OCI-LY1 (cell line): ENCODE data around the gene LAYN.

Experiments used
- H2AFZ ChIP-seq: fragments of 200-600 bp; sonication (generic), shearing (Covaris generic); 2 replicates; pipeline ENCODE4 v1.6.0; 2014; ENCODE audit warnings: antibody characterized with exemption, mild to moderate bottlenecking, low read length
- H3F3A ChIP-seq: fragments of 200-600 bp; sonication (generic), shearing (Covaris generic); 2 replicates; pipeline ENCODE4 v1.6.0; 2014; ENCODE audit warnings: mild to moderate bottlenecking, antibody characterized with exemption, low read length, moderate library complexity; ENCODE audit not compliant: insufficient read depth
- H3K27ac ChIP-seq: fragments of 200-600 bp; sonication (generic); 2 replicates; pipeline ENCODE4 v1.5.1; 2014; ENCODE audit warnings: low read length, mixed run types, mild to moderate bottlenecking, low read depth; ENCODE audit not compliant: poor library complexity, severe bottlenecking
- H3K27me3 ChIP-seq: fragments of 200-600 bp; sonication (generic); 2 replicates; pipeline ENCODE4 v1.6.0; 2014; ENCODE audit warnings: antibody characterized with exemption, mild to moderate bottlenecking, low read length, moderate library complexity; ENCODE audit not compliant: insufficient read depth
- H3K36me3 ChIP-seq: fragments of 200-600 bp; sonication (generic); 2 replicates; pipeline ENCODE4 v1.6.1; 2014; ENCODE audit warnings: mild to moderate bottlenecking, antibody characterized with exemption, low read length, moderate library complexity, mixed read lengths; ENCODE audit not compliant: insufficient read depth
- H3K4me1 ChIP-seq: fragments of 200-600 bp; sonication (generic); 2 replicates; pipeline ENCODE4 v1.5.1; 2014; ENCODE audit warnings: mild to moderate bottlenecking, low read length, moderate library complexity; ENCODE audit not compliant: insufficient read depth, severe bottlenecking
- H3K4me2 ChIP-seq: fragments of 200-600 bp; sonication (generic), shearing (Covaris generic); 2 replicates; pipeline ENCODE4 v1.6.1; 2014; ENCODE audit warnings: low read length
- H3K4me3 ChIP-seq: fragments of 200-600 bp; sonication (generic); 2 replicates; pipeline ENCODE4 v1.5.1; 2014; ENCODE audit warnings: low read length, low read depth, mild to moderate bottlenecking, mixed read lengths; ENCODE audit not compliant: poor library complexity, severe bottlenecking
- H3K79me2 ChIP-seq: fragments of 200-600 bp; shearing (Covaris generic); 2 replicates; pipeline ENCODE4 v1.6.1; 2016; ENCODE audit warnings: mixed run types, low read length, mixed read lengths; ENCODE audit not compliant: insufficient read depth
- H3K9ac ChIP-seq: fragments of 200-600 bp; sonication (generic), shearing (Covaris generic); 2 replicates; pipeline ENCODE4 v1.6.1; 2014; ENCODE audit warnings: mild to moderate bottlenecking, low read length, mixed read lengths
- H3K9me2 ChIP-seq: fragments of 200-600 bp; sonication (generic), shearing (Covaris generic); 2 replicates; pipeline ENCODE4 v1.6.1; 2014; ENCODE audit warnings: low read depth, mild to moderate bottlenecking, low read length, mixed read lengths
- H3K9me3 ChIP-seq: fragments of 200-600 bp; shearing (Covaris generic); 2 replicates; pipeline ENCODE4 v1.6.1; 2014; ENCODE audit warnings: low read length, mixed read lengths
- H4K20me1 ChIP-seq: fragments of 200-600 bp; sonication (generic), shearing (Covaris generic); 2 replicates; pipeline ENCODE4 v1.6.0; 2016; ENCODE audit warnings: mild to moderate bottlenecking, low read length; ENCODE audit not compliant: insufficient read depth
- EZH2 ChIP-seq: fragments of 200-600 bp; sonication (generic), shearing (Covaris generic); IDR thresholded peaks from 2 replicates; pipeline ENCODE4 v1.8.0; 2017; ENCODE audit warnings: borderline replicate concordance, mixed run types, mild to moderate bottlenecking, antibody characterized with exemption, low read length, moderate library complexity, mixed read lengths
- TF ChIP-seq, protein P1 (sequence below): fragments of 200-600 bp; sonication (generic), shearing (Covaris generic); IDR thresholded peaks from 2 replicates; pipeline ENCODE4 v1.5.1; 2017; ENCODE audit warnings: mild to moderate bottlenecking, antibody characterized with exemption, low read length, moderate library complexity, mixed read lengths

LAYN gene

GRCh38 chr11:111531136-111531535, 9.4 kb upstream of the LAYN start:
- Histone ChIP-seq H3K27ac (no peak overlapping the region), H3F3A (no peaks in the 10 kb centered on the region), H3K9ac (no peak overlapping the region), H2AFZ (no peak overlapping the region), H3K4me2 (no peak overlapping the region), H4K20me1 (no peaks in the 10 kb centered on the region), H3K9me2 (no peaks in the 10 kb centered on the region), H3K79me2 (no peaks in the 10 kb centered on the region), H3K36me3 (no peaks in the 10 kb centered on the region), H3K9me3 (no peaks in the 10 kb centered on the region), H3K4me3 (no peak overlapping the region), H3K4me1 (no peaks in the 10 kb centered on the region), H3K27me3 (peaks cover 5% of the 10 kb centered on the region; the same call in 1 of the 2 replicates)
- TF ChIP-seq EZH2, result no peak
- TF ChIP-seq, protein P1, sequence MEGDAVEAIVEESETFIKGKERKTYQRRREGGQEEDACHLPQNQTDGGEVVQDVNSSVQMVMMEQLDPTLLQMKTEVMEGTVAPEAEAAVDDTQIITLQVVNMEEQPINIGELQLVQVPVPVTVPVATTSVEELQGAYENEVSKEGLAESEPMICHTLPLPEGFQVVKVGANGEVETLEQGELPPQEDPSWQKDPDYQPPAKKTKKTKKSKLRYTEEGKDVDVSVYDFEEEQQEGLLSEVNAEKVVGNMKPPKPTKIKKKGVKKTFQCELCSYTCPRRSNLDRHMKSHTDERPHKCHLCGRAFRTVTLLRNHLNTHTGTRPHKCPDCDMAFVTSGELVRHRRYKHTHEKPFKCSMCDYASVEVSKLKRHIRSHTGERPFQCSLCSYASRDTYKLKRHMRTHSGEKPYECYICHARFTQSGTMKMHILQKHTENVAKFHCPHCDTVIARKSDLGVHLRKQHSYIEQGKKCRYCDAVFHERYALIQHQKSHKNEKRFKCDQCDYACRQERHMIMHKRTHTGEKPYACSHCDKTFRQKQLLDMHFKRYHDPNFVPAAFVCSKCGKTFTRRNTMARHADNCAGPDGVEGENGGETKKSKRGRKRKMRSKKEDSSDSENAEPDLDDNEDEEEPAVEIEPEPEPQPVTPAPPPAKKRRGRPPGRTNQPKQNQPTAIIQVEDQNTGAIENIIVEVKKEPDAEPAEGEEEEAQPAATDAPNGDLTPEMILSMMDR, result no peak

DNA sequence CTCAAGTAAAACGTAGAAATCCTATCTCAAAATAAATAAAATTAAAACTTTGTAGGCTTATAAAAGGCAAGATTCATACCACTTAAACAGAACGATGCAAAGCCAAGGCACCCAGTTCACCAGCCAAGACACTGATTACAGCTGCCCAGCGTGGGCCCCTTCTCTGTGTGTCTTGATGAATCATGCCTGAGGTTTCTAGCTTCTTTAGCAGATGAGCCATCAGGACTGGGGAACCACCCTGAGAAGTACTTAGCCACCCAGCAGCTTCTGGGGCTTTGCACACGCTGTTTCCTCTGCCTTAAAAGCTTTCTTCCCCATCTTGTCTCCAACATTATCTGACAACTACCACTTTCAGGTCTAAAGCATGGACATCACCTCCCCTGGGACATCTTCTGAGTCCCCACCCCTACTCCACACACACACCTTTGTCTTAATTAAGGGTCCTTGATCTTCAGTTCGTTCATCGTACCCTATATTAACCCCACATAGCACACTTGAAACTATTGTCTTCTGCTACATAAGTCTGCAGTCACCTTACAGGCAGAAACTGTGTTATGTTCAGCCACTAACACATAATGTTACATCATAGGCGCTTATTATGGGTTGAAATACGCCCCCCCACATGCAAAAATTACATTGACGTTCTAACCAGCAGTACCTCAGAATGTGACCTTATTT, 8.7 kb upstream of the LAYN start:
- no peaks in the 10 kb centered on the region for H3K9me2 ChIP-seq
- no peak overlapping the region for H2AFZ ChIP-seq
- no peaks in the 10 kb centered on the region for H4K20me1 ChIP-seq
- H3K4me3 ChIP-seq, result no peak overlapping the region
- H3K9me3 ChIP-seq, result no peaks in the 10 kb centered on the region
- H3F3A ChIP-seq, result no peaks in the 10 kb centered on the region
- no peak for TF ChIP-seq EZH2
- TF ChIP-seq, protein P1, result no peak
- peaks cover 5% of the 10 kb centered on the region; the same call in 1 of the 2 replicates for H3K27me3 ChIP-seq
- no peak overlapping the region for H3K27ac ChIP-seq
- no peaks in the 10 kb centered on the region for H3K4me1 ChIP-seq
- H3K9ac ChIP-seq, result no peak overlapping the region
- no peak overlapping the region for H3K4me2 ChIP-seq
- no peaks in the 10 kb centered on the region for H3K36me3 ChIP-seq
- no peaks in the 10 kb centered on the region for H3K79me2 ChIP-seq

GRCh38 chr11:111532365-111532709, 8.2 kb upstream of the LAYN start:
- Histone ChIP-seq H3K9ac (no peak overlapping the region), H3K9me3 (no peaks in the 10 kb centered on the region), H3K4me3 (no peak overlapping the region), H3K36me3 (no peaks in the 10 kb centered on the region), H2AFZ (no peak overlapping the region), H3K4me2 (no peak overlapping the region), H3K4me1 (no peaks in the 10 kb centered on the region), H3K9me2 (no peaks in the 10 kb centered on the region), H3F3A (no peaks in the 10 kb centered on the region), H3K79me2 (no peaks in the 10 kb centered on the region), H3K27me3 (peaks cover 8% of the 10 kb centered on the region; the same call in 1 of the 2 replicates), H4K20me1 (no peaks in the 10 kb centered on the region), H3K27ac (no peak overlapping the region)
- TF ChIP-seq, protein P1, result no peak
- TF ChIP-seq EZH2, result no peak
